K562 treated with DMSO at 1 percent for 12 hours (cell line): ENCODE data around the gene ZSCAN12. TPM values are rescaled to one million over a fixed set of nuclear protein-coding genes. Genes with fewer than 3 reads are reported as not detected.

Source experiments
- total RNA-seq: library from RNA; unstranded; fragments of 300-600 nt; gene quantifications from 2 replicates; pipeline ENCODE4 v1.2.3, GENCODE V29; 2022; ENCODE audit not compliant: insufficient read depth

The ZSCAN12 gene
- 2.5 and 7.8 TPM in 2 replicates for total RNA-seq

GRCh38 chr6:28399350-28400121, at the start of gene ZSCAN12:
TSS of gene ZSCAN12 (minus strand) at chr6:28399747. CDS start at chr6:28398405, 1,342 bp downstream.

GRCh38 chr6:28443112-28443773, 43.7 kb upstream of the ZSCAN12 start, which contains the start of gene ZSCAN23:
TSS of gene ZSCAN23 (minus strand) at chr6:28443491. CDS start at chr6:28436266, 7,225 bp downstream.

GRCh38 chr6:28349892-28350737, 49.4 kb downstream of the ZSCAN12 start, which contains the start of gene ZKSCAN3:
TSS of gene ZKSCAN3 (plus strand) at chr6:28349947. CDS start at chr6:28359587, 9,640 bp downstream.

GRCh38 chr6:28335564-28336283, 63.8 kb downstream of the ZSCAN12 start, which contains the start of gene ZSCAN31:
TSS of gene ZSCAN31 (minus strand) at chr6:28336148. CDS start at chr6:28329683, 6,465 bp downstream.

Other genes with a start within 250 kb of the ZSCAN12 start
- 13.6 and 25.6 TPM in 2 replicates for gene ZSCAN9, start 174.5 kb downstream of the ZSCAN12 start, total RNA-seq
- 6.5 and 9.5 TPM in 2 replicates for gene ZKSCAN4, start 147.5 kb downstream of the ZSCAN12 start, total RNA-seq
- not detected in 2 replicates for gene NKAPL, start 140.4 kb downstream of the ZSCAN12 start, total RNA-seq
- gene ZSCAN26, start 132.6 kb downstream of the ZSCAN12 start, total RNA-seq, result 4.7 and 7.2 TPM in 2 replicates
- gene PGBD1, start 118.2 kb downstream of the ZSCAN12 start, total RNA-seq, result 7.6 and 14.5 TPM in 2 replicates
- gene ZSCAN31, start 63.6 kb downstream of the ZSCAN12 start, total RNA-seq, result 2.8 and 10.9 TPM in 2 replicates
- 3.3 and 8.7 TPM in 2 replicates for gene ZKSCAN3, start 49.8 kb downstream of the ZSCAN12 start, total RNA-seq
- not detected in 2 replicates for gene ZSCAN23, start 43.7 kb upstream of the ZSCAN12 start, total RNA-seq
- gene GPX6, start 116.0 kb upstream of the ZSCAN12 start, total RNA-seq, result not detected in 2 replicates
- gene GPX5, start 126.1 kb upstream of the ZSCAN12 start, total RNA-seq, result 1.2 and 5.1 TPM in 2 replicates